K562 (cell line): ENCODE data around the gene ECPAS. TPM values are rescaled to one million over a fixed set of nuclear protein-coding genes. Genes with fewer than 3 reads are reported as not detected.

Experiments used
- ATAC-seq: fragments of 200-7000 bp; cut with Tn5 transposase; 3 replicates; pipeline ENCODE4 v1.9.1; 2020; ENCODE audit warnings: moderate library complexity
- BruUV-seq: library from RNA; stranded (reverse); fragments of 400-500 nt; replicated peaks from 2 replicates; lab custom pipeline; 2021; lab: Mats Ljungman, UMichigan
- CTCF ChIA-PET: fragments of 300-600 bp; formaldehyde crosslinking; extraction: SDS; loops from one replicate; lab custom pipeline; 2021; ENCODE audit warnings: low intra/inter-chr PET ratio; lab: Yijun Ruan, JAX
- POLR2A ChIA-PET: fragments of 300-600, 350-650 bp; sonication (Branson Sonifier 250); formaldehyde crosslinking; extraction: SDS; loops from one replicate; lab custom pipeline; 2021; ENCODE audit warnings: antibody characterized with exemption, inconsistent platforms; lab: Yijun Ruan, JAX
- DNase-seq, 4 experiments: peaks; one replicate each; pipeline versions ENCODE4 v3.0.0 to v3.0.0-alpha.2; 2011 to 2018; ENCODE audit warnings: low spot score in 3 of 4, mixed read lengths in 3 of 4; ENCODE audit errors: extremely low read depth in 1 of 4
- FAIRE-seq: peaks from 2 replicates; lab custom pipeline; 2011; peaks lifted over from hg19 to GRCh38; lab: Jason Lieb, UNC
- H2AFZ ChIP-seq: 2 replicates; pipeline ENCODE4 v1.6.0; 2011; ENCODE audit warnings: low read depth, low read length, control low read depth, inconsistent platforms
- H3K27ac ChIP-seq: fragments of 200-600 bp; 3 replicates; pipeline ENCODE4 v1.8.0; 2011; ENCODE audit warnings: low read depth, mild to moderate bottlenecking, control low read depth, inconsistent platforms, low read length, moderate library complexity, mixed read lengths; ENCODE audit errors: extremely low read depth
- H3K27me3 ChIP-seq, 2 experiments: fragments of 300-600 bp in 1 of 2; 2 replicates in 1 of 2; 3 replicates in 1 of 2; pipeline versions ENCODE4 v1.6.0 to v1.8.0; 2011; ENCODE audit warnings: inconsistent platforms in 2 of 2, low read length in 2 of 2, mild to moderate bottlenecking in 1 of 2, mixed read lengths in 1 of 2, moderate library complexity in 1 of 2; ENCODE audit not compliant: control insufficient read depth in 2 of 2, insufficient read depth in 2 of 2
- H3K36me3 ChIP-seq: fragments of 300-600 bp; 3 replicates; pipeline ENCODE4 v1.8.0; 2011; ENCODE audit warnings: mild to moderate bottlenecking, low read length, inconsistent platforms; ENCODE audit not compliant: control insufficient read depth, insufficient read depth
- H3K4me1 ChIP-seq, 2 experiments: fragments of 200-600 bp in 1 of 2; replicated peaks in 1 of 2; 2 replicates in 1 of 2; 3 replicates in 1 of 2; pipeline versions ENCODE4 v1.5.1 to v1.8.0; 2011; ENCODE audit warnings: inconsistent platforms in 2 of 2, low read length in 2 of 2, mild to moderate bottlenecking in 1 of 2, mixed read lengths in 1 of 2, moderate library complexity in 1 of 2; ENCODE audit not compliant: control insufficient read depth in 2 of 2, insufficient read depth in 2 of 2
- H3K4me2 ChIP-seq: 2 replicates; pipeline ENCODE4 v1.6.1; 2011; ENCODE audit warnings: low read length, control low read depth, inconsistent platforms, mixed read lengths; ENCODE audit not compliant: insufficient read depth
- H3K4me3 ChIP-seq: fragments of 200-600 bp; sonication (generic), shearing (Covaris generic); 2 replicates; pipeline ENCODE4 v1.5.1; 2016; ENCODE audit warnings: control low read depth, inconsistent platforms
- H3K79me2 ChIP-seq: fragments of 200-600 bp; 3 replicates; pipeline ENCODE4 v1.8.0; 2011; ENCODE audit warnings: low read length, inconsistent platforms; ENCODE audit not compliant: control insufficient read depth, insufficient read depth
- H3K9ac ChIP-seq, 2 experiments: 2 replicates each; pipeline versions ENCODE4 v1.6.0 to v1.6.1; 2011; ENCODE audit warnings: low read depth in 2 of 2, low read length in 2 of 2, control low read depth in 1 of 2, inconsistent platforms in 1 of 2, mild to moderate bottlenecking in 1 of 2, mixed read lengths in 1 of 2; ENCODE audit not compliant: insufficient read depth in 1 of 2
- H3K9me1 ChIP-seq: one replicate; pipeline ENCODE4 v1.6.0; 2011; ENCODE audit warnings: inconsistent platforms, mild to moderate bottlenecking, low read length, moderate library complexity; ENCODE audit not compliant: control insufficient read depth, insufficient read depth
- H3K9me3 ChIP-seq: replicated peaks from 2 replicates; pipeline ENCODE4 v1.5.1; 2011; ENCODE audit warnings: low read depth, low read length, inconsistent platforms; ENCODE audit not compliant: control insufficient read depth, insufficient read depth
- H4K20me1 ChIP-seq: replicated peaks from 2 replicates; pipeline ENCODE4 v1.6.1; 2011; ENCODE audit warnings: low read length, inconsistent platforms, mixed read lengths; ENCODE audit not compliant: control insufficient read depth, insufficient read depth
- CBX3 ChIP-seq, 2 experiments: IDR thresholded peaks; 1 replicate in 1 of 2; 2 replicates in 1 of 2; pipeline ENCODE4 v1.6.1; 2012; ENCODE audit warnings: inconsistent platforms in 2 of 2, low read length in 2 of 2, borderline replicate concordance in 1 of 2, control low read depth in 1 of 2
- CBX8 ChIP-seq: fragments of 200-600 bp; sonication (generic); IDR thresholded peaks from 2 replicates; pipeline ENCODE4 v1.6.1; 2012; ENCODE audit warnings: borderline replicate concordance, mixed run types, low read depth, mild to moderate bottlenecking, moderate library complexity, mixed read lengths, low read length, control low read depth, inconsistent platforms; ENCODE audit not compliant: poor library complexity, severe bottlenecking; ENCODE audit errors: extremely low read depth
- CTCF ChIP-seq, 3 experiments: IDR thresholded peaks in 2 of 3; conservative IDR thresholded peaks in 1 of 3; 2 replicates each; pipeline ENCODE4 v1.5.1; 2011 to 2012; ENCODE audit warnings: low read length in 3 of 3, mild to moderate bottlenecking in 3 of 3, control low read depth in 2 of 3, improper control_type of control experiment in 1 of 3, inconsistent platforms in 1 of 3, low read depth in 1 of 3, mixed read lengths in 1 of 3, moderate library complexity in 1 of 3; ENCODE audit not compliant: insufficient read depth in 2 of 3
- GABPB1 ChIP-seq: sonication (generic); formaldehyde crosslinking; IDR thresholded peaks from 2 replicates; pipeline ENCODE4 v1.8.0; 2022; ENCODE audit warnings: mild to moderate bottlenecking, missing genetic modification reagents
- MXI1 ChIP-seq: IDR thresholded peaks from 2 replicates; pipeline ENCODE4 v1.6.1; 2011; ENCODE audit warnings: low read depth, mild to moderate bottlenecking, improper control_type of control experiment, low read length
- STAG1 ChIP-seq: sonication (generic); formaldehyde crosslinking; IDR thresholded peaks from 2 replicates; pipeline ENCODE4 v1.5.0; 2020; ENCODE audit warnings: missing genetic modification reagents, borderline replicate concordance
- ZNF277 ChIP-seq: fragments of 250-450 bp; sonication (Bioruptor Pico); IDR thresholded peaks from 2 replicates; pipeline ENCODE4 v1.8.0; 2022; ENCODE audit warnings: inconsistent platforms, mild to moderate bottlenecking, moderate library complexity, borderline replicate concordance
- ZNF75A ChIP-seq: fragments of 450-650 bp; formaldehyde crosslinking; IDR thresholded peaks from 2 replicates; pipeline ENCODE4 v1.4.0; 2020; ENCODE audit warnings: mild to moderate bottlenecking
- WGBS: fragments of 100-300 bp; shearing (Covaris generic); methylation state at CpG from one replicate; pipeline ENCODE4 v1.1.6; 2016; ENCODE audit warnings: low coverage, mixed read lengths; ENCODE audit not compliant: insufficient coverage; ENCODE audit errors: missing lambda C conversion rate; 5-methylcytosine and 5-hydroxymethylcytosine counted together
- in situ Hi-C: fragments of 300-500 bp; cut with MboI; formaldehyde crosslinking; loops from 4 replicates; pipeline ENCODE4 v1.15.0; 2018; ENCODE audit warnings: inconsistent platforms, mixed read lengths
- intact Hi-C: fragments of 100-400 bp; cut with micrococcal nuclease; formaldehyde crosslinking; loops from 2 replicates; pipeline ENCODE4 v1.14.2; 2022
- polyA plus RNA-seq, 8 experiments: library from polyadenylated mRNA; depleted of rRNA in 4 of 8; stranded (reverse) in 5 of 8; unstranded in 3 of 8; fragments of >200 nt; fragmentation: Nextera tagmentation in 2 of 8; fragmentation: Illumina TruSeq in 1 of 8; extraction: Ambion mirVana in 2 of 8; extraction: Trizol in 1 of 8; gene quantifications; 2 replicates each; pipeline versions ENCODE4 v1.2.1 to v1.2.3, GENCODE V29; 2011 to 2014; ENCODE audit warnings: inconsistent platforms in 1 of 8, missing spikeins in 1 of 8
- total RNA-seq, 7 experiments: library from RNA; depleted of rRNA in 6 of 7; stranded (reverse); fragments of >200 nt in 6 of 7; fragmentation: Illumina TruSeq in 2 of 7; extraction: Trizol in 2 of 7; gene quantifications; 2 replicates each; pipeline versions ENCODE4 v1.2.1 to v1.2.3, GENCODE V29; 2011 to 2021; ENCODE audit warnings: low replicate concordance in 1 of 7

Gene ECPAS
- total and polyA plus RNA-seq, 9 of the 15 experiments (the other 6 are each of a cell fraction or from before 2014, with no cell fraction given) = 14.5 to 90.9 (median 75.7) TPM

GRCh38 chr9:111400564-111400898 is 83.7 kb downstream of the ECPAS start:
- no peaks in the 10 kb centered on the region for H3K9me1 ChIP-seq
- DNase-seq (no peak), FAIRE-seq (no peak), ATAC-seq (no peak)
- ChIA-PET CTCF (no interaction called here), POLR2A (no interaction called here)
- no peaks in the 10 kb centered on the region for H4K20me1 ChIP-seq
- H3K4me2 ChIP-seq = no peak overlapping the region
- H3K27me3 ChIP-seq = no peaks in the 10 kb centered on the region
- peaks cover 10% of the 10 kb centered on the region; the same call in 1 of the 3 replicates for H3K79me2 ChIP-seq
- H3K4me1 ChIP-seq = no peaks in the 10 kb centered on the region
- no peak overlapping the region for H3K27ac ChIP-seq
- BruUV-seq = no TSS peak
- no peak overlapping the region for H2AFZ ChIP-seq
- TF ChIP-seq ZNF75A = no peak
- TF ChIP-seq CBX3 (IDR thresholded peaks at IDR 0.05; ENCODE audit: borderline replicate concordance in 1 of 2, low read length in 2 of 2) = peak in 1 of 2 experiments; percentile 72; a peak in 1 of 3 replicates
- intact Hi-C loops (no loop called here), in situ Hi-C loops (no loop called here)
- H3K4me3 ChIP-seq = no peak overlapping the region
- H3K9me3 ChIP-seq = peaks cover 3% of the 10 kb centered on the region
- H3K9ac ChIP-seq = no peak overlapping the region
- H3K36me3 ChIP-seq = peaks cover 79% of the 10 kb centered on the region

- H3K9ac ChIP-seq = no peak overlapping the region
- TF ChIP-seq CTCF (IDR thresholded peaks at IDR 0.05 in 2 of 3, conservative IDR thresholded peaks at IDR 0.05 in 1 of 3; ENCODE audit: insufficient read depth in 2 of 3, low read depth in 1 of 3, low read length in 3 of 3) = peak; percentile 40 to 55 (median 43)
- TF ChIP-seq STAG1 (CRISPR knock-in tag) = no peak
- TF ChIP-seq GABPB1 (CRISPR knock-in tag) = no peak
- TF ChIP-seq MXI1 = no peak
- no peak for TF ChIP-seq CBX8
- TF ChIP-seq ZNF277 (CRISPR knock-in tag) = no peak
- CTCF ChIA-PET = no interaction called here
- no peak overlapping the region for H3K4me2 ChIP-seq
- no peaks in the 10 kb centered on the region for H3K4me1 ChIP-seq
- no peak for FAIRE-seq
- peak in 3 of 4 experiments; percentile 10 to 35 (median 21) for DNase-seq
- POLR2A ChIA-PET = interaction anchor here (0.8 kb wide), 1 partner anchor 31 kb away, joined by 3 read pairs; no protein-coding TSS in a partner anchor
- WGBS = 93% methylated on average over 4 of the region's 4 CpGs
- no peak overlapping the region for H3K4me3 ChIP-seq
- peaks cover 79% of the 10 kb centered on the region for H3K36me3 ChIP-seq
- H3K27me3 ChIP-seq = no peaks in the 10 kb centered on the region
- in situ Hi-C loops (no loop called here), intact Hi-C loops (no loop called here)
- H3K27ac ChIP-seq = no peak overlapping the region
- ATAC-seq = peak; percentile 91
- H3K9me3 ChIP-seq = peaks cover 3% of the 10 kb centered on the region
- 0 out of 3 replicates have a peak, but pooled peaks cover 6% of the 10 kb centered on the region for H3K79me2 ChIP-seq
- BruUV-seq = no TSS peak
- H3K9me1 ChIP-seq = no peaks in the 10 kb centered on the region
- no peaks in the 10 kb centered on the region for H4K20me1 ChIP-seq
- no peak overlapping the region for H2AFZ ChIP-seq
Observed at GRCh38 chr9:111399772-111400563, 84.2 kb downstream of the ECPAS start.
